ENCODE measurements around the gene EZH2.

- TF ChIP-seq SIN3A (IDR thresholded peaks at IDR 0.05; ENCODE audit: borderline replicate concordance, insufficient read depth, low read length) (no peak), POLR2AphosphoS5 (IDR thresholded peaks at IDR 0.05; ENCODE audit: low read depth, low read length) (no peak)
These were observed 25.6 kb downstream of the EZH2 start for GRCh38 chr7:148858489-148858888.
